ENCODE results near the gene NEDD9.

- TF ChIP-seq CTCF (IDR thresholded peaks at IDR 0.05; ENCODE audit: low read depth, low read length, poor library complexity, severe bottlenecking) = no peak
- TF ChIP-seq EZH2phosphoT487 (IDR thresholded peaks at IDR 0.05; ENCODE audit: borderline replicate concordance, low read length) = no peak
These were observed 7.5 kb downstream of the NEDD9 start for GRCh38 chr6:11224966-11225463.
